NCI-H1105 (cell line): ENCODE results near the gene RHBDF2.

Experiments used
- DNase-seq: peaks from one replicate; lab custom pipeline; 2025; lab: John Stamatoyannopoulos, UW

Gene RHBDF2

DNA sequence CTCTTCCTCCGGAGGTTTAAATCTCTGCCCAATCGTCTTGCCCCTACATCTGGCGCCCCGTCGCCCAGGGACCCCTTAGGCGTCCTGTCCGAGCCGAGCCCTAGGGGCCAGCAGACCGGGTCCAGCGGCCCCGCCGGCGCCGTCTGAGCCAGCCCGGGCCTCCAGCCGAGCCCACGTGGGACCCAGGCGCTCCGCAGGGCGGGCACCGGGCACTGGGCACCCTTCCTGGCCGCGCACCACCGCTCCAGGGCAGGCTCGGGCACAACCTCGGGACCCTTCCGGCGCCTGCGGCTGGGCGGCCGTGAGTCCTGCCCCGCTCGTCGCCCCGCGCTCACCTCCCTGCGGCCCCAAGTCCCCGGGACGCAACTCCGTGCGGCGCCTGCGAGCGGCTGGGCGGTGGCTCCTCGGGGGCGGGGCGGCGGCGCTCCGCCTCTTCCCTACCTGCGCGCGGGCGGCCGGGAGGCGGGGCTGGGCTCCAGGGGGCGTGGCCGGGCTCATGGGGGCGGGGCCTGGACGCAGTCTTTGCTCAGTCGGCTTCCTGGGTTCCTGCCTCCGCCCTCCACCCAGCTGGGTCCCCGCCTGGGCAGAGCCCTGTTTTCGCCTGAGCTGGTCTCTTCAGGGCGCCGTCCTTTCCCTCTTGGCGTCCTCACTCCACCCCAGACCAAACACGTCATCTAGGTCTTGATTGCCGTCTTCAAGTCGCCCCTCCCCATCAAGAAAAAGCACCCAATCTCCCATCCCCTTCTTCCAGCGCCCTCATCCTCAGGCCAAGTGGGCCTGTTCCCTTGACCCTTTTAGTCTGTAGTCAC is at the start of gene RHBDF2:
Gene RHBDF2, minus strand, starts transcription at position 406 of the 809 bp plus-strand sequence. CDS start 19,899 bp downstream, outside the sequence.
- peak; percentile 66 for DNase-seq

DNA sequence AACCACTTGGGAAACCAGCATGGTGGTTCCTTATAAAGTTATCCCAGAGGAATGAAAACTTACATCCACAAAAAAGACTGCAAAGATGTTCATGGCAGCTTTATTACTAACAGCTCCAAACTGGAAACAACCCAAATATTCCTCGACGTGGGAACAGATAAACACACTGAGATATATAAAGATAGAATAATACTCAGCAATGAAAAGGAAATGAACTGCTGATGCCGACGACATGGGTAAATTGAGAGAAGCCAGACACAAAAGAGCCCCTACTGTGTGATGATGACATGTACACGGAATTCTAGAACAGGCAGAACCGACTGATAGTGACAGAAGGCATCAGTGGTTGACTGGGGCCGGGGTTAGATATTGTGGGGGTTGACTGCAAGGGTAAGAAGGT is 48.3 kb upstream of the RHBDF2 start:
- DNase-seq, result no peak

DNA sequence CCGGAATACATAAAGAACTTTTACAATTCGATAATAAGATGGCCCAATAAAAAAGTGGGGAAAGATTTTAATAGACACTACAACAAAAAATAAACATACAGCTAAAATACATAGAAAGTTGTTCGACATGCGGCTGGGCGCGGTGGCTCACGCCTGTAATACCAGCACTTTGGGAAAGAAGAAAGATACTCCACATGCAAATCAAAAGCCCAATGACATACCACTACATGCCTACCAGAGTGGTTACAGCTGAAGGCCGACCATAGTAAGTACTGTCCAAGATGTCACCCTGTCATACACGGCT is 47.9 kb upstream of the RHBDF2 start:
- no peak for DNase-seq

DNA sequence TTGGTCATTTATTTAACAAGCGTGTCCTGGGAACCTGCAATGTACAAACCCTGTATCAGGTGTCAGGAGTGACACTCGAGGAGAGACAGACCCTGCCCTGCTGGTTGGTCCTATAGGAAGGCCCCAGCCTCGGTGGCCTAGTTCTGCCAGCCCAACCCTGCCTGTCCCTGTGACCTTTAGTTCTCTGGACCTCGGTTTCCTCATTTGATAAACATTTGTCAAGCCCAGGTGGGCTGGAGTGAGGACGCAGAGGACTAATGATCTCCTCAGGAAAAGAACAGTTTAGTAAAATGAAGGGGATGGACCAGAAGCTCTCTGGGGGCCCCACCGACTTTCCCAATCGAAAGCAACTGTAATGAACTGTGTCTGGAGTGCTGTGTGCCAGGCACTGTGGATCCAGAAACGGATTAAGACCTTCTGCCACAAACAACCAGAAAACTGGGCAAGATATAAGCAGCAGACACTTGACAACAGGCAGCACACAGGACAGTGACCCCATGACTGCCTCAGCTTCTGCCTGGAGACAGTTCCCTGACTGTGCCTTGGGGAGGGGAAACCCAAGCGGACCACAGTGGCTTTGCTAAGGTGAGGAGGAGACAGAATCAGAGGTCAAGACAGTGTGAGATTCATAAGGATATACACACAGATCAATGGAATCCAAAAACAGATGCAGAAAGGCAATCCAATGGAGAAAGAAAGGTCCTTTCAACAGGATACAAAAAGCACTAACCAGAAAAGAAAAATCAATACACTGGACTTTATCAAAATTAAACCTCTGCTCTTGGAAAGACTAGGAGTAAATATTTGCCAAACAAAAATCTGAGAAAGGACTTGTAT is 47.4 kb upstream of the RHBDF2 start:
- DNase-seq, result no peak

DNA sequence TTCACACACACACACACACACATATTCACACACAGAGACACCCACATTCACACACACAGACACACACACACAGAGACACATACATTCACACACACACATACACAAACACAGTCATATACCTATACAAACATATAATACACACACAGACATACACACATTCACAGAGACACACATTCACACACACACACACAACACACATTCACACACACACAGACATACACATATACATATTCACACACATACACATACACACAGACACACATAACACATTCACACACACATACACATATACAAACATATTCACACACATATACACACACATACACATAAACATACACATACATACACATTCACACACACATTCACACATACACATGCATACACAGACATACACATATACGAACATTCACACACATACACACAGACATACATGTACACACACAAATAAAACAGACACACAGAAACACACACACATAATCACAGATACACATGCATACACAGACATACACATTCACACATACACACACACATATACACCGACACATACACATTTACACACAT is 46.5 kb upstream of the RHBDF2 start:
- no peak for DNase-seq

DNA sequence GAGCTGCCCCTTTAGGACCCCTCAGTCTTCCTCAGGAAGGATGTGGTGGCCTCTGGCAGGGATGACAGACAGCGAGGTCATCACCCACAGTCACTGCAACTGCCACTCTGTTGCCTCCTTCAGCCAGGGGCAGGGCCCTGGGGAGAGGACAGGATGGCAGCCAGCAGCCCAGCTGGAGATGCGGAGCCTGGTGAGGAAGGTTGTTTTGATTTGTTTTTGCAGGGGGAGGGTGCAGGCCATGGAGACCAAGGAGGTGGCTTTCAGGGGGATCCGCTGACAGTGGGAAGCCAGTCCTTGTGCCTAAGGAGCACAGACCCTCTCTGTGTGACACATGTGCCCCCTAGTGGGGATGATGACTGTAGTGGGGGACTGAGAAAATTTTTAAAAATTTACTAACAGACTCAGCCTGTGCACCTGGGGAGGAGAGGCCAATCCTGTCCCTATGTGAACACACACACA is 46.0 kb upstream of the RHBDF2 start:
- peak; percentile 47 for DNase-seq

DNA sequence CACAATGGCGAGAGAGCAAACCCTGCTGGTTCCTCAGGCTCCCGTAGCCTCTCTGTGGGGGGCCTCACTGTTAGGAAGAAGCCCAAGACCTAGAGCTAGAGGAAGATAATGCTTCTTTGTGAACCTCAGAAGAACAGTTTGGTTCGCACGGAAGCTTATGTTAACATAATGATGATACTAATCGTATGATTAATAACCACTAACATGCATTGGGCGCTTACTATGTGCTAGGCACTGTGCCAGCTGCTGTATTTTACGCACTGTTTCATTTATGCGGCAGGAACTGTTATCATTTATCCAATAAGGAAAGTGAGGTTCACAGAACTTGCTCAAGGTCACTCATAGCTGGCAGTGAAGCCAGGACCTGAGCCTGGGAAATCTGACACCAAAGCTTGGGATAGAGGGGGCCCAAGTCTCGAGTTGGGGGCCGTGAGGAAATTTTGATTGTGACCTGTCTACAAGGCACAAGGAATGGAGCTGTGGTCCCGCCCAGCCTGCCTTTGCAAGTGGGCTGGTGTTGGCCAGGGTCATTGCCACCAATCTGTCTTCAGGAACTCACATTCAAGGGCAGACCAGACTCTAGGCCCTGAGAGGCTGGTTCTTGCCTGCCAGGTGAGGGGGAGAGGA is 45.4 kb upstream of the RHBDF2 start:
- no peak for DNase-seq

DNA sequence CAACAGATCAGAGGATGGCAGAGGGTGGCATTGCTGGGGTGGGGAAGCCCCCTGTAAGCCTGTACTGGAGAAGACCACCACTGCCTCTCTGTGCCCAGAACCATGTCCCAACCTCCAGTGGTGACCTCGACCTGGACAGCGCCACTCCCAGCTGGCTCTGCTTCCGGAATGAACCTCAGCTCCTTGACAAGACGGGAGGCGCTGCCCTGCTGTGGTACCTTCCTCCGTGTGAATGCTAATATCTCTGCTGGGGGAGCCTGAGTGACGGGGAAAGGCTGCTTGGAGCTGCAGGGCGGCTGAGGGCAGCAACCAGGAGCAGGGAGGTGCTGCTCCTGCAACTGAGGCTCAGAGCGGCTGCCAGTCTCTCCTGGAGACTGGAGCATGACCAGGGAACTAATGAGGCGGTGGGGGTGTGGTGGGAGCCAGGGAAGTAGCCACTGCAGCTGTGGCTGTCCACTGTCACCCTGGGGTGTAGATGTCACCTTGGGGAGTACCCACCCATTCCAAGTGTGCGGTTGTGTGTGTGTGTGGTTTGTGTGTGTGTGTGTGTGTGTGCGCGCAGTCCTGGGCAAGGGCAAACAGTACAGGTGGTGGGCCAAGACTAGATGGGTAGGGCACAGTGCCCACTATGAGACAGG is 44.8 kb upstream of the RHBDF2 start:
- no peak for DNase-seq

DNA sequence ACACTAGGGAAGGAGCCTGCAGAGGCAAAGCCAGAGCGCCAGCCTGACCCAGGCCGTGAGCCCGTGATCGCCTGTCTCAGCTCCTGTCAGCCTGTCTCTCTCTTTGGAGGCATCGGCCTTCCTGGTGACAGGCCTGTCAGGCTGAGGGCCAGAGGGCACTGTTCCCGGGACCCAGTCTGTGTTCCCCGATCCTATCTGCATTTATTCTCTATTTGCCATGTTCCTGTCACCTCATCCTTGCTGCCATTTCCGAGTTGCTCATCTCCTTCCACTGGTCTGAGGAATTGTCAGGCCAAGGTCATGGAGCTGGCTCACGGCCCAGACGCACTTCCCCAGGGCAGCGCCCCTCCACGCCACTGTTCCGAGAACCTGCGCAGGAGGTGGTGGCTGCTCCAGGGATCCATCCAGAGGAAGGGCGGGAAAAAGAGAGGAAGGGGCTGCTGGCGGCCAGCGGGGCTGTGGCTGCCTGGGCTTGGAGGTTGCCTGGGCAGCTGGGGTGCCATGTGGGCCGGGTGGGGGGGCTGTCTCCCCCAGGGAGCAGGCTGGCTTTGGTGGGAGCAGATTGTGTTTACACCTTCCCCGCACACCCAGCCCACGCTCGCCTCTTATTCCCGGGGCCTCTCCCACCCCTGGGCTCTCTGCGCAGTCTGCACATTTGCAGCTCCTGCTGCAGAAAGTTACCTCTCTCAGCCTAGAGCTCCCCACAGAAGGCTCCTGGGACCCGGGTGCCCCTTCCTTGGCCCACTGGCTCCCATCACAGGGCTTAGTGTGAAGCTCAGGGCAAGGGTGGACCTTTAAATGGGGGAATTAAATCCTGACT is 43.5 kb upstream of the RHBDF2 start:
- DNase-seq, result no peak

DNA sequence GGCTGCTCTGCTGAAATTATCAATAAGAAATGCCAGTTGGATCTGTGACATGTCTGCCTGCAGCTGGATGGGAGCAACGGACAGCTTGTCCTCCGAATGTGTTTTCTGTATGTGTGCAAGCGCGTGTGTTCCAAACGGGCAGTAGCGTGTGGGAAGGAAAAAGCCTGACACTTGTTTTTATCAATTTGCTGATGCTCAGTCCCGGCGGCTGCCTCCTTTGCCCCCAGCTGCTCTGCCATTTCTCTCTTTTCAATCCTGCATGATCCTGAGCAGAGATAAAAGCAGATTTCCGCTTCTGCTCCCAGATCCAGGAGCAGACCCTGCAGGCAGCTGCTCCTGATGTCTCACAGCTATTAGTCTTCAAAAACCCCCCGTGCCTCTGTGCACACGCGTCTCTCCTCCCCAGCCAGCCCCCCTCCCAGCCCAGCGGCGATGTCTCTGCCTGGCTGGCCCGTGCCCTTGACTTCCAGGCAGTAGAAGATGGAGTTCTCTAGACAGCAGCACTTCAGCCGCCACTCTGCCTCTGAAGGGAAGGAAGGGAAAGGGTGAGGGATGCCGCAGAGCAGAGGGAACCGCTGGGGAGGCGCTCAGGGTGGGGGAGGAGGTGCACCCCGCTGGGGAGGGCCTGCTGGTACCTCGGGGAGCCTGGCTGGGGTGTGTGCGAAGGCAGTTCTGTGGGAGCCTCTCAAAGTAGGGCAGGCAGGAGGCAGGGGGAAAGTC is 42.8 kb upstream of the RHBDF2 start:
- DNase-seq, result no peak

DNA sequence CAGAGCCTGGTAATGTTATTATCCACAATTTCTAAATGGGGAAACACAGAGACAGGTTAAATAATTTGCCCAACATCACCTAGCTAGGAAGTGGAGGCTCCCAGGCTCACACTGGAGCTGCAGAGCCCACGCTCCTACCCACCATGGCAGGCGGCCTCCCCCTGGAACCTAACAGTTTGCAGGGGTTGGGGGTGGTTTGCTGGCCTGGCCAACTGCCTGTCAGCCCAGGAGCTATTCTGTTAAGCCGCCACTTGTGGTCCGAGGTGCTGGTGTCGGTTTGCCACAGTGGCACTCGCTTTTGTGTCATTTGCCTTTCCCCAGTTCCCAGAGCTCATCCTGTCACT is 42.2 kb upstream of the RHBDF2 start:
- DNase-seq, result no peak

DNA sequence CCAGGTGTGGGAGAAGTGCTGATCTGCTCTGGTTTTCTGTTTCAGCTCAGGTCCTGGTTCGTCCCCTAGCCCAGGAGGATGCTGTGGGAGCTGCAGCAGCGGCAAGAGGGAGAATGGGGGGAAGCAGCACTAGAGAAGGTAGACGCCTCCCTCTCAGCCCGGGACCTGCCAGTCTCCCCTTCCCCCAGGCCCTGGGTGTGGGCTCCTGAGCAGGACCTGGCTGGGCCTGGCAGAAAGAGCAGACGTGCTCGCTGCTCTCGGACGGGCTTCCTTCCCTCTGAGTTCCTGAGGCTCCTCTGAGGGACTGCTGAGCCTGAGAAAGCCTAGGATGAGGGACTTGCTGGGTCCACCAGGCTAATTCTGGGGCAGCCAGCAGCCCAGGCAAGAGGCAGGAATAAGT is 41.8 kb upstream of the RHBDF2 start:
- DNase-seq, result no peak

DNA sequence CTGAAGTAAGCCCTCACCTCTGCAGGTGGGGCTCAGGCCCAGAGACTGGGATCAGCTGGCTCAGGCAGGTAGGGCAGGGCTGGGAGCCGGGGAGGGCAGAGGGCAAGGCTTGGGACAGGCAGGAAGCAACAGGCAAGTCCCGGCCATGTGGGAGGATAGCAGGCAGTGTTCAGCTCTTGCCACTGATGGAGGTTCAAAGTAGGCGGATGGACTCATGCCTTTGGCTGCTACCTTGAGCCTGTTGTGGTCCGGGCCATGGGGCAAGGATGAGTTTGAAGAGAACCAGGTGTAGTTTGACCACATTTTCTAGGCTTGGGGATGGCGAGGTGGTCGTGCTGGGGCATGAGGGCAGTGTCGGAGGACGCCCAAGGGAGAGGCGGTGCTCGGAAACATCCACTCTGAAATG is 41.3 kb upstream of the RHBDF2 start:
- no peak for DNase-seq

DNA sequence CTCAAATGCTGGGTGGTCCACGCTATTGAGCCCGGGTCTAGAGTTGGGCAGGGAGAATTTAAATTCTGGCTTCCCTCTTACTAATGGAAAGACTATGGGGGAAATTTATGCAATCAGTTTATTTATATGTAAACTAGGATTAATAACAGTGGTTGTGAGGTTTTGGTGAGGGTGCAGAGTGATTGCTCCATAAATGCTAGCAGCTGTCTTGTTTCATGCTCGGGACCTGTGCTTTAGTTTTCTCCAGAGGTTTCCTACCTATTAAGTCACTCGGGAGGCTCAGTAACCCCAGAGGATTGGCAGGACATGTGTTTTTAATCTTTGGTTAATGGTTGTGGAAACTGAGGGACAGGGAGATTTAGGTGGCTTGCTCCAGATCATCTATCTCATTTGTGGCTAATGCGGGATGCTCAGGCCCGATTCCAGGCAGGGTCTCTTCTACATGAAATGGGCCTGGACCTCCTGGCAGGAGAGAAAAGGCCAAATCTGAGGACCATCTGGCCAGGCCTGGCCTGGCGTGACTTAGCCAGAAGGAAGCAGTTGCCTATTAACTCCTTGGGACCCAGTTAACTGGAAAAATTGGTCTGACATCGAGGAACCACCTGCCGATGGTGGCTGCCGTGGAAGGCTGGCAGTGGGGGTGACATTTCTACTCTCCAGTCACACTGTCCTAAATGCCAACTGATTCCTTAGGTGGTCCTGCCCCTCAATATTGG is 40.7 kb upstream of the RHBDF2 start:
- DNase-seq, result no peak

DNA sequence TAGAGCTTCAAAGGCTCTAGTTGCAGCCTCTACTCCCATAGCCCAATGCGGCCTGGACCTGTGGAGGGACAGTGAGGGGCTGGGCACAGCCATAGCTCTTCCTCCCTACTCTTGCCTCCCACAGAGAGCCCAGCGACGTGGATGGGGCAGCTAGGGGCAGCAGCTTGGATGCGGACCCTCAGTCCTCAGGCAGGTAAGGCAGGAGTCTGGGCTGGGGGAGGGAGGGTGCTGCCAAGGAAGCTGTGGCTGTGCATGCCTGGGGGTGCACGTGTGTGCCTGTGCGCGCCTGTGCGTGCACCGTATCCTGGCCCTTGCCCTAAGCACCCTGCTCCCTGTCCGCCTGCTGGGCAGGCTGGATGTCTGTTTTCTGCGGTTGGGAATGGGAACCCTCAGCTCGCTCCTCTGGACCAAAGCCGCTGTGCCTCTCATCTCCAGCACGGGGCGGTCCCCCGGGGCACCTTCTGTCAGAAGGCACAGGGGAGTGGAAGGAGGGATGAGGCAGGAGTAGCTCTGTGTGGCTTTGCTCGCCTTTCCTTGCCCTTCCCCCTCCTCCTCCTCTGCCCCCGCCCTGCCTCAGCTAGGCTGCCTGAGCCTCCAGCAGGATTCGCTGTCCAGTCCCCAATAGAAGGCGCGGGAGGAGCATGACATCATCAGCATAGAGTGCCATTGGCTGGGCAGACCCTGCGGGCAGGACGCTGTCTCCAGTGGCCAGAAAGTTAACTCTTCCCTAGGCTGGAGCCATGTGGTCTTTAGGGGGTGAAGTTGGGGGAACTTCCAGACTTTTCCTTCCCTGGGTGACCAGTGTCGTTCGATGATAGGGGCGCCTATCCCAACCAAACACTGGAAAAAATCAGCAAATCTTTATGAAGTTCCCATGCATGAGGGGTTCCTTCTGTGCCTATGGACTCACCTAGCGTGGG is 39.4 kb upstream of the RHBDF2 start:
- DNase-seq, result peak; percentile 68

DNA sequence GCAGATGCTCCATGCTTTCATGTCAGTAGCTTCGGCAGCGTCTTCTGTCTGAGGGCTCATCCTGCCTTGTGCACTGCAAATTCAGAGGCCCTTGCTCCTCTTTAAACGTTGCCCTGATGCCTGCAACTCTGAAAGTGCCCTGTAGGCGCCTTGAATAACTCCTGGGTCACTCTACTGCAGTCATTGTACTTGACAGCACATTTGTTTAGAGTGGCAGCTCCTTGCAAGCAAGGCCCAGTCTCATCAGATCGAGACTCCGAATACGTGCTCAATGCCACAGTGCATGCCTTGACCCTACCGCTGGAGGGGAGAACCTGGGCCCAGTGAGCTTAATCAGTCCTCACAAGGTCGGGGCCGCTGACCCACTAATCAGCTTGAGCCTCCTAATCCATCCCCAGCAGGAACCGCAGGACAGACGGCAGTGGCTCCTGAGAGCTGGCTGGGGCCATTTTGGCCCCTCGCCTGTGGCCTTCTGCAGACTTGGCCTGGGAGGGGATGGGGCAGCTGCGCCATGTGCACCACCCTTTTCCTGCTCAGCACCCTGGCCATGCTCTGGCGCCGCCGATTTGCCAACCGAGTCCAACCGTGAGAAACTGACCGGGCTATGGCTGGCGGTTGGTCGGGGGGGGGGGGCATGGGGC is 38.5 kb upstream of the RHBDF2 start, which contains the start of gene PRCD:
Gene PRCD, plus strand, starts transcription at position 414 of the 641 bp plus-strand sequence. Its CDS starts 98 bp downstream, at position 512.
- no peak for DNase-seq

DNA sequence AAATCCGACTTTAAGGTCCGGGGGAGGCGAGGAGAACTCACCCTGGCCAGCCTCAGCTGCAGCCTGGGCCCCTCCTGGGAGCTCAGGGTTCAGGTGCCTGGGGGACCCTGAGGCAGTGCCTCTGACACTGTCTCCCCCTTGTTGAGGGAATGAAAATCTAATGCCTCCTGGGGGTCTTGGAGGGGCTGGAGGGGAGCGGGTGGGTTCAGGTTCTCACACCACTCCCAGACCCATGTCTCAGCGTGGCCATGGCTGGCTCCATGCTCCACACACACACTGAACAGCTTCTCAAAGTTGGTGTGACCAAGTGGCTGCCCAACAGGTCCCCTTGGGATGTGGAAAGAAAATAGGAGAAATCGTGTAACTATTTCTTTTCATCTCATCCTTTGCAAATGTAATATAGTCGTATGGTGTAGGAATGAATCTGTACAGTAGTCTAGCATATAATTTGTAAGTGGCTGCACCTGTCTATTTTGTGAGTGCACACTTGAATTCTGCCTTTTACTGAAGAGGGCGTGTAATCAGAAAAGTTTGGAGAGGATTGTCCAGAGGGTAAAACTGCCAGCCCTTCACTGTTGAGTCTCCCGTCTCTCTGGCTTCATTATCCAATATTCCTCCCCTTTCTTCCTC is 37.8 kb upstream of the RHBDF2 start:
- DNase-seq, result no peak
